DND-41 (cell line): ENCODE data around the gene GPR156.
"Not testable (repeated sequence)": the region's sequence is repeated elsewhere in the genome, so short reads cannot be mapped to it uniquely, and the experiment has no call there.

Experiments used
- ATAC-seq: fragments of 200-7000 bp; cut with Tn5 transposase; 3 replicates; pipeline ENCODE4 v1.9.1; 2021; ENCODE audit warnings: low read depth; ENCODE audit not compliant: insufficient read depth
- DNase-seq: peaks from one replicate; pipeline ENCODE4 v3.0.0-alpha.2; 2020
- H2AFZ ChIP-seq: 2 replicates; pipeline ENCODE4 v1.6.0; 2012; ENCODE audit warnings: low read depth, low read length
- H3K27ac ChIP-seq: 2 replicates; pipeline ENCODE4 v1.5.1; 2012; ENCODE audit warnings: low read length, inconsistent platforms
- H3K27me3 ChIP-seq: fragments of 200-600 bp; sonication (generic); 2 replicates; pipeline ENCODE4 v1.6.0; 2012; ENCODE audit warnings: low read length, mild to moderate bottlenecking, inconsistent platforms; ENCODE audit not compliant: insufficient read depth, poor library complexity
- H3K36me3 ChIP-seq: 2 replicates; pipeline ENCODE4 v1.5.1; 2012; ENCODE audit warnings: low read length, inconsistent platforms; ENCODE audit not compliant: insufficient read depth
- H3K4me1 ChIP-seq: 2 replicates; pipeline ENCODE4 v1.5.1; 2012; ENCODE audit warnings: mild to moderate bottlenecking, low read length; ENCODE audit not compliant: insufficient read depth
- H3K4me2 ChIP-seq: 2 replicates; pipeline ENCODE4 v1.6.0; 2012; ENCODE audit warnings: mild to moderate bottlenecking, moderate library complexity, low read length, inconsistent platforms; ENCODE audit not compliant: insufficient read depth
- H3K4me3 ChIP-seq, 2 experiments: fragments of 200-600 bp in 1 of 2; shearing (Covaris generic) in 1 of 2; 2 replicates each; pipeline ENCODE4 v1.5.1; 2012 to 2016; ENCODE audit warnings: inconsistent platforms in 2 of 2, low read length in 2 of 2, mild to moderate bottlenecking in 2 of 2, low read depth in 1 of 2, moderate library complexity in 1 of 2
- H3K79me2 ChIP-seq: 2 replicates; pipeline ENCODE4 v1.6.0; 2012; ENCODE audit warnings: low read length, inconsistent platforms; ENCODE audit not compliant: insufficient read depth
- H3K9ac ChIP-seq: 2 replicates; pipeline ENCODE4 v1.6.0; 2012; ENCODE audit warnings: low read depth, mild to moderate bottlenecking, inconsistent platforms, low read length, moderate library complexity
- H3K9me3 ChIP-seq: 2 replicates; pipeline ENCODE4 v1.5.1; 2012; ENCODE audit warnings: low read length, moderate library complexity, mild to moderate bottlenecking, inconsistent platforms; ENCODE audit not compliant: insufficient read depth, severe bottlenecking
- H4K20me1 ChIP-seq: 2 replicates; pipeline ENCODE4 v1.6.0; 2012; ENCODE audit warnings: low read length; ENCODE audit not compliant: insufficient read depth
- EZH2 ChIP-seq: IDR thresholded peaks from 3 replicates; pipeline ENCODE4 v1.6.1; 2012; ENCODE audit warnings: borderline replicate concordance, low read depth, mild to moderate bottlenecking, moderate library complexity, low read length, inconsistent platforms; ENCODE audit not compliant: severe bottlenecking
- TF ChIP-seq, protein P1 (sequence below): IDR thresholded peaks from 2 replicates; pipeline ENCODE4 v1.5.1; 2012; ENCODE audit warnings: borderline replicate concordance, low read length, moderate library complexity, mild to moderate bottlenecking; ENCODE audit not compliant: poor library complexity, severe bottlenecking; ENCODE audit errors: extremely low read depth

The GPR156 gene

DNA sequence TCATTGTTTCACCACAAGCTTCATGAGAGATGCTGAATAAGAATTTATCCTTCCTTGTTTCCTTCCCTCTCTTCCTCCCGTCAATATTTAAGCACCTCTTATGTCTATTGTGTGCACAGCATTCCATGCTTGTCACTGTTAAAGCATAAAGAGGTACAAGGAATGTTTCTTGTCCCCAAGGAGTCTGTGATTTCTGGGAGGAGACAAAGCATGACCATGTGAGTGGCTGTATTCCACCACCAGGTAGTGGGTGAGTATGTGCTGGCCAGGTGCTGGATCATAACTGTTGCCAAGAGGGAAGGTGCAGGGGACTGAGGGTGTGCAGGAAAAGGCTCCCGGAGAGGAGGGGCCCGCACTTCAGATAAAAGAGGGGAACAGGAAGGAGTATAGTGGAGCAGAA, 127.9 kb downstream of the GPR156 start:
- H3K4me3 ChIP-seq, result no peak overlapping the region
- peaks cover 12% of the 10 kb centered on the region for H3K9me3 ChIP-seq
- no peaks in the 10 kb centered on the region for H3K79me2 ChIP-seq
- no peak overlapping the region for H2AFZ ChIP-seq
- no peak overlapping the region for H3K9ac ChIP-seq
- H4K20me1 ChIP-seq, result no peaks in the 10 kb centered on the region
- no peaks in the 10 kb centered on the region for H3K27me3 ChIP-seq
- H3K27ac ChIP-seq, result no peak overlapping the region
- ATAC-seq, result no peak
- no peaks in the 10 kb centered on the region for H3K36me3 ChIP-seq
- no peak for TF ChIP-seq EZH2
- TF ChIP-seq, protein P1, sequence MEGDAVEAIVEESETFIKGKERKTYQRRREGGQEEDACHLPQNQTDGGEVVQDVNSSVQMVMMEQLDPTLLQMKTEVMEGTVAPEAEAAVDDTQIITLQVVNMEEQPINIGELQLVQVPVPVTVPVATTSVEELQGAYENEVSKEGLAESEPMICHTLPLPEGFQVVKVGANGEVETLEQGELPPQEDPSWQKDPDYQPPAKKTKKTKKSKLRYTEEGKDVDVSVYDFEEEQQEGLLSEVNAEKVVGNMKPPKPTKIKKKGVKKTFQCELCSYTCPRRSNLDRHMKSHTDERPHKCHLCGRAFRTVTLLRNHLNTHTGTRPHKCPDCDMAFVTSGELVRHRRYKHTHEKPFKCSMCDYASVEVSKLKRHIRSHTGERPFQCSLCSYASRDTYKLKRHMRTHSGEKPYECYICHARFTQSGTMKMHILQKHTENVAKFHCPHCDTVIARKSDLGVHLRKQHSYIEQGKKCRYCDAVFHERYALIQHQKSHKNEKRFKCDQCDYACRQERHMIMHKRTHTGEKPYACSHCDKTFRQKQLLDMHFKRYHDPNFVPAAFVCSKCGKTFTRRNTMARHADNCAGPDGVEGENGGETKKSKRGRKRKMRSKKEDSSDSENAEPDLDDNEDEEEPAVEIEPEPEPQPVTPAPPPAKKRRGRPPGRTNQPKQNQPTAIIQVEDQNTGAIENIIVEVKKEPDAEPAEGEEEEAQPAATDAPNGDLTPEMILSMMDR, result no peak
- no peaks in the 10 kb centered on the region for H3K4me1 ChIP-seq
- no peak for DNase-seq
- H3K4me2 ChIP-seq, result no peak overlapping the region

DNA sequence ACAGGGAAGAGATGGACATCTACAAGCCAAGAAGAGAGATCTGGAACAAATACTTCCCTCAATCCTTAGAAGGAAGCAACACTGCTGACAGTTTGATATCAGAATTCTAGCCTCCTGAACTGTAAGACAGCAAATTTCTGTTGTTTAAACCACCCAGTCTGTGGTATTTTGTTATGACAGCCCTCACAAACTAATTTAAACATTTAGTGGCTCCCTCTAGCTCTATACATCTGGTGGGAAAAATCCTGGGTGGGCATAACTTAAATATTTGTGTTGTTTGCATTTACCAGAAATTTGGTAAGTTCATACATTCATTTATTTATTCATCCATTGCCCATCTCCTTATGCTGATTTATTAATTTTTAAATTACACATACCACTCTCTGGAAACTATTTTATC, 128.3 kb downstream of the GPR156 start:
- no peak overlapping the region for H2AFZ ChIP-seq
- TF ChIP-seq EZH2, result no peak
- TF ChIP-seq, protein P1, result no peak
- no peak overlapping the region for H3K4me2 ChIP-seq
- H3K4me3 ChIP-seq, result no peak overlapping the region
- no peaks in the 10 kb centered on the region for H3K4me1 ChIP-seq
- H3K27ac ChIP-seq, result no peak overlapping the region
- DNase-seq, result no peak
- no peak overlapping the region for H3K9ac ChIP-seq
- peaks cover 12% of the 10 kb centered on the region for H3K9me3 ChIP-seq
- no peaks in the 10 kb centered on the region for H4K20me1 ChIP-seq
- H3K79me2 ChIP-seq, result no peaks in the 10 kb centered on the region
- ATAC-seq, result no peak
- H3K27me3 ChIP-seq, result no peaks in the 10 kb centered on the region
- H3K36me3 ChIP-seq, result no peaks in the 10 kb centered on the region

DNA sequence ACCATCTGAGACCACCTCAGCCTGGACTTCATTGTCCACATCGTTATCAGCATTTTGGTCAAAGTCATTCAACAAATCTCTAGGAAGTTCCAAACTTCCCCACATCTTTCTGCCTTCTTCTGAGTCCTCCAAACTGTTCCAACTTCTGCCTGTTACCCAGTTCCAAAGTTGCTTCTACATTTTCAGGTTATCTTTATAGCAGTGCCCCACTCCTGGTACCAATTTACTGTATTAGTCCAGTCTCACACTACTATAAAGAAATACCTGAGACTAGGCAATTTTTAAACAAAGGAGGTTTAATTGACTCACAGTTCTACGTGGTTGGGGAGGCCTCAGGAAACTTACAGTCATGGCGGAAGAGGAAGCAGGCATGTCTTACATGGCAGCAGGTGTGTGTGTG, 129.3 kb downstream of the GPR156 start:
- not testable (repeated sequence) for H3K27ac ChIP-seq, H3K4me3 ChIP-seq, DNase-seq, H3K27me3 ChIP-seq, H3K79me2 ChIP-seq, H3K4me2 ChIP-seq, H3K4me1 ChIP-seq, H4K20me1 ChIP-seq, H3K36me3 ChIP-seq, H2AFZ ChIP-seq, H3K9ac ChIP-seq, ATAC-seq
- H3K9me3 ChIP-seq, result peaks cover 12% of the 10 kb centered on the region

DNA sequence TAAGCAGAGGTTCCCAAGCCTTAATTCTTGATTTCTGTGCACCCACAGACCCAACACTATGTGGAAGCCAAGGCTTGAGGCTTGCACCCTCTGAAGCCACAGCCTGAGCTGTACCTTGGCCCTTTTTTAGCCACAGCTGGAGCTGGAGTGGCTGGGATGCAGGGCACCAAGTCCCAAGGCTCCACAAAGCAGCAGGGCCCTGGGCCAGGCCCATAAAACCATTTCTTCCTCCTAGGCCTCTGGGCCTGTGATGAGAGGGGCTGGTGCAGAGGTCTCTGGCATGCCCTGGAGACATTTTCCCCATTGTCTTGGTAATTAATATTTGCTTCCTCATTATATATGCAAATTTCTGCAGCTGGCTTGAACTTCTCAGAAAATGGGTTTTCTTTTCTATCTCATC, 129.9 kb downstream of the GPR156 start:
- H3K4me2 ChIP-seq, result no peak overlapping the region
- no peaks in the 10 kb centered on the region for H4K20me1 ChIP-seq
- H3K36me3 ChIP-seq, result no peaks in the 10 kb centered on the region
- H2AFZ ChIP-seq, result no peak overlapping the region
- ATAC-seq (no peak), DNase-seq (no peak)
- no peak overlapping the region for H3K9ac ChIP-seq
- no peaks in the 10 kb centered on the region for H3K79me2 ChIP-seq
- TF ChIP-seq, protein P1, result no peak
- no peak for TF ChIP-seq EZH2
- H3K9me3 ChIP-seq, result peaks cover 12% of the 10 kb centered on the region
- no peak overlapping the region for H3K4me3 ChIP-seq
- no peaks in the 10 kb centered on the region for H3K4me1 ChIP-seq
- H3K27ac ChIP-seq, result no peak overlapping the region
- no peaks in the 10 kb centered on the region for H3K27me3 ChIP-seq
